ENCODE measurements around the gene STXBP4. TPM values are rescaled to one million over a fixed set of nuclear protein-coding genes. Genes with fewer than 3 reads are reported as not detected.

The STXBP4 gene
- total RNA-seq, 6 donors from 2014 or later, result 9.1 to 24.7 (median 11.9) TPM

DNA sequence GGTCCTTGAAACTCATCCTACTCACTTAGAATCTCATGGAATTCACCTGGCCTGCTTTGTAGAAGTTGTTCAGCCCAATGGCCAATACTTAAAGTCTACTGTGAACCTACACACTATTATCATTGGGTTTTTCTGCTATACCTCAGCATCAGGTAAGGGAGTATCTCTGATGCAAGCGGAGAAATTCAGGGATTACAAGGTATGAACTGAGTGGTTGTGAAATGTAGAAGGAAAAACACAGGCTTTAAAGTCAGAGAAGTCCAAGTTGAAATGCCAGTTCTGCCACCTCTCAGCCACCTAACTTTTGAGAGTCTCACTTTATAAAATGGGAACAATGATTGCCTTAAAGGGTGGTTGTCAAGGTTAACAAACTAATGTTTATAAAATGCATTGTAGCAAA, 31.1 kb upstream of the STXBP4 start:
- H3K36me3 ChIP-seq, result peaks cover 0 to 31% (median 3%) of the 10 kb centered on the region in 4 donors
- H3K4me1 ChIP-seq, result no peaks in the 10 kb centered on the region
- H3K9me3 ChIP-seq, result no peaks in the 10 kb centered on the region
- H3K27me3 ChIP-seq, result no peaks in the 10 kb centered on the region
- TF ChIP-seq POLR2A (IDR thresholded peaks at IDR 0.05), result no peak
- TF ChIP-seq EP300 (IDR thresholded peaks at IDR 0.05), result no peak
- TF ChIP-seq, protein P1, sequence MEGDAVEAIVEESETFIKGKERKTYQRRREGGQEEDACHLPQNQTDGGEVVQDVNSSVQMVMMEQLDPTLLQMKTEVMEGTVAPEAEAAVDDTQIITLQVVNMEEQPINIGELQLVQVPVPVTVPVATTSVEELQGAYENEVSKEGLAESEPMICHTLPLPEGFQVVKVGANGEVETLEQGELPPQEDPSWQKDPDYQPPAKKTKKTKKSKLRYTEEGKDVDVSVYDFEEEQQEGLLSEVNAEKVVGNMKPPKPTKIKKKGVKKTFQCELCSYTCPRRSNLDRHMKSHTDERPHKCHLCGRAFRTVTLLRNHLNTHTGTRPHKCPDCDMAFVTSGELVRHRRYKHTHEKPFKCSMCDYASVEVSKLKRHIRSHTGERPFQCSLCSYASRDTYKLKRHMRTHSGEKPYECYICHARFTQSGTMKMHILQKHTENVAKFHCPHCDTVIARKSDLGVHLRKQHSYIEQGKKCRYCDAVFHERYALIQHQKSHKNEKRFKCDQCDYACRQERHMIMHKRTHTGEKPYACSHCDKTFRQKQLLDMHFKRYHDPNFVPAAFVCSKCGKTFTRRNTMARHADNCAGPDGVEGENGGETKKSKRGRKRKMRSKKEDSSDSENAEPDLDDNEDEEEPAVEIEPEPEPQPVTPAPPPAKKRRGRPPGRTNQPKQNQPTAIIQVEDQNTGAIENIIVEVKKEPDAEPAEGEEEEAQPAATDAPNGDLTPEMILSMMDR (IDR thresholded peaks at IDR 0.05), result no peak
- TF ChIP-seq POLR2AphosphoS5 (IDR thresholded peaks at IDR 0.05), result no peak
- DNase-seq (no peak), ATAC-seq (ENCODE audit: low FRiP score in 2 of 2) (no peak)
- WGBS, 2 donors, result 92 to 100% methylated on average over 1 of the region's 1 CpG
- H3K4me3 ChIP-seq, result no peak overlapping the region
- H3K27ac ChIP-seq, result no peak overlapping the region

DNA sequence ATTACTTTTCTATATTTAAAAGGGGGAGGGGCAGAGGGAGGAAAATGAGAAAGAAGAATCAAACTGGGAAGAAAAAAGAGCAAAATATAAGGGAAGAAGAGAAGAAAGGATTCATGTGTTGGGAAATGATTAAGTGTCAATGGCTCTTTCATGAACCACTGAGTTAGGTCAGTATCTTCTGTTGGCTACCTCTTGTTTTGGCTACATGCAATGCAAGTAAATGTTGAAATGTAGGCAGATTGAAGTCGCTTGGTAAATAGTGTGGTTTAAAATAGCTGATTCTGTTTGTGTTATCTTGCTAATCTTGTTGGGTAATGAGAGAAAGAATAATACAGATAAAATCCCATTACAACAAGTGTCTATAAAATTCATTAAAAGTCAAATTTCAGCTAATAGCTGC, 27.3 kb upstream of the STXBP4 start:
- H3K36me3 ChIP-seq, result peaks cover 0 to 20% (median 0%) of the 10 kb centered on the region in 4 donors
- no peaks in the 10 kb centered on the region for H3K9me3 ChIP-seq
- no peaks in the 10 kb centered on the region for H3K4me1 ChIP-seq
- ATAC-seq (ENCODE audit: low FRiP score in 2 of 2) (no peak), DNase-seq (no peak)
- no peaks in the 10 kb centered on the region for H3K27me3 ChIP-seq
- WGBS, 2 donors, result 90 to 100% methylated on average over 1 of the region's 1 CpG
- H3K4me3 ChIP-seq, result no peak overlapping the region
- H3K27ac ChIP-seq, result no peak overlapping the region
- no peak for TF ChIP-seq POLR2A (IDR thresholded peaks at IDR 0.05)
- TF ChIP-seq, protein P1 (IDR thresholded peaks at IDR 0.05), result no peak
- no peak for TF ChIP-seq EP300 (IDR thresholded peaks at IDR 0.05)
- no peak for TF ChIP-seq POLR2AphosphoS5 (IDR thresholded peaks at IDR 0.05)

DNA sequence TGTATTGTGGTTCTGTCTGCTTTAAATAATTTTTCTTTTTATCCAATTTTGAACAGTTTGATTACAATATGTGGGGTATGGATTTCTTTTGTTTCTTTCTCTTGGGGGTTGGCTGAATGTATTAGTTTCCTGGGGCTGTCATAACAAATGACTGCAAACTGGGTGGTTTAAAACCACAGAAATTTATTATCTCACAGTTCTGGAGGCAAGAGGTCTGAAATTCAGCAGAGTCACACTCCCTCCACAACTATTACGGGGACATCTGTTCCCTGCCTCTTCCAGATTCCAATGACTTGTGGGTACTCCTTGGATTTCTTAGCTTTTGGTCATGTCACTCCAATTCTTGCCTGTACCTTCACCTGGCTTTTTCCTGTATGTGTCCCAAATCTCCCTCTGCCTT, 23.8 kb upstream of the STXBP4 start:
- H3K27ac ChIP-seq, result no peak overlapping the region
- WGBS, 2 donors, result 55 to 68% methylated on average over 1 of the region's 1 CpG
- no peaks in the 10 kb centered on the region for H3K27me3 ChIP-seq
- peaks cover 0 to 1% (median 0%) of the 10 kb centered on the region in 4 donors for H3K36me3 ChIP-seq
- H3K4me1 ChIP-seq, result no peaks in the 10 kb centered on the region
- H3K9me3 ChIP-seq, result no peaks in the 10 kb centered on the region
- no peak for DNase-seq
- ATAC-seq (ENCODE audit: low FRiP score in 2 of 2), result no peak
- no peak for TF ChIP-seq POLR2AphosphoS5 (IDR thresholded peaks at IDR 0.05)
- TF ChIP-seq POLR2A (IDR thresholded peaks at IDR 0.05), result no peak
- TF ChIP-seq EP300 (IDR thresholded peaks at IDR 0.05), result no peak
- TF ChIP-seq, protein P1 (IDR thresholded peaks at IDR 0.05), result no peak
- H3K4me3 ChIP-seq, result no peak overlapping the region

DNA sequence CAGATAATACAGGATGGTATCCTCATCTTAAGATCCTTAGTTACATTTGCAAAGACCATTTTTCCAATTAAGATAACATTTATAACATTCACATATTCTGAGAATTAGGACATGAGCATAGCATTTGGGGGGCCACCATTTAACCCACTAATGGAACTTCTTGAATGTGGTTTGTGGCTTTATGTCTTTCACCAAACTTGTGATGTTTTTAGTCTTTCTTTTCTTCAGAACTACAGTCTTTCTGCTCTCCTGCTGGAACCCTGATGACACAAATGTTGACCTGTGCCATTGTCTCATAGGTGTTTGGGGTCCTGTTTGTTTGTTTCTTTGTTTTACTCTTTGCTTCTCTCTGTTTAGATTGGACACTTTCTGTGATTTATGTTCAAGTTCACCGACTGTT, 23.3 kb upstream of the STXBP4 start:
- H3K9me3 ChIP-seq, result no peaks in the 10 kb centered on the region
- no peaks in the 10 kb centered on the region for H3K27me3 ChIP-seq
- 29 to 33% methylated on average over 1 of the region's 1 CpG for WGBS, 2 donors
- ATAC-seq (ENCODE audit: low FRiP score in 2 of 2) (no peak), DNase-seq (no peak)
- TF ChIP-seq, protein P1 (IDR thresholded peaks at IDR 0.05), result no peak
- no peak for TF ChIP-seq EP300 (IDR thresholded peaks at IDR 0.05)
- no peak for TF ChIP-seq POLR2A (IDR thresholded peaks at IDR 0.05)
- no peak overlapping the region for H3K4me3 ChIP-seq
- H3K36me3 ChIP-seq, result peaks cover 0 to 4% (median 0%) of the 10 kb centered on the region in 4 donors
- H3K27ac ChIP-seq, result no peak overlapping the region
- no peaks in the 10 kb centered on the region for H3K4me1 ChIP-seq

DNA sequence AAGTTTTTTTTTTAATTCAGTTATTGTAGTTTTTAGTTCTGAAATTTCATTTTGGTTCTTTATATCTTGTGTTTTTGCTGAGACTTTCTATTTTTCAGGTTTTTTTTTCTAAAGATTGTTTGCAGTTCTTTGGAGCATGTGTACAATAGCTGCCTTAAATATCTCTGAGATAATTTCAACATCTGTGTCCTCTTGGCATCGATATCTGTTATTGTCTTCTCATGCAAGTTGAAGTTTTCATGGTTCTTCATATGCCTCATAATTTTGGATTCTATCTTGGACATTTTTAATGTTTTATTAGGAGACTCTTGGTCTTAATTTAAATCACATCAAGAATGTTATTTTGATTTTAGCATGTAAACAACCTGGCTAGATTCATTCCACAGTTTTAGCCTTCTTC, 22.9 kb upstream of the STXBP4 start:
- peaks cover 0 to 8% (median 0%) of the 10 kb centered on the region in 4 donors for H3K36me3 ChIP-seq
- H3K9me3 ChIP-seq, result no peaks in the 10 kb centered on the region
- no peak overlapping the region for H3K27ac ChIP-seq
- no peak for TF ChIP-seq EP300 (IDR thresholded peaks at IDR 0.05)
- TF ChIP-seq POLR2A (IDR thresholded peaks at IDR 0.05), result no peak
- TF ChIP-seq, protein P1 (IDR thresholded peaks at IDR 0.05), result no peak
- TF ChIP-seq POLR2AphosphoS5 (IDR thresholded peaks at IDR 0.05), result no peak
- H3K4me3 ChIP-seq, result no peak overlapping the region
- WGBS, 2 donors, result 68 to 83% methylated on average over 1 of the region's 1 CpG
- H3K27me3 ChIP-seq, result no peaks in the 10 kb centered on the region
- ATAC-seq (ENCODE audit: low FRiP score in 2 of 2) (no peak), DNase-seq (no peak)
- no peaks in the 10 kb centered on the region for H3K4me1 ChIP-seq
